ENCODE measurements around the gene PNCK.
"Not testable (repeated sequence)": the region's sequence is repeated elsewhere in the genome, so short reads cannot be mapped to it uniquely, and the experiment has no call there.

The PNCK gene
- 0.13 to 0.62 reads per million in 2 donors for total RNA-seq

GRCh38 chrX:153673428-153674218, at the start of gene PNCK:
Gene PNCK, minus strand, starts transcription at chrX:153673813. Its CDS starts 737 bp downstream, at chrX:153673076.
- DNase-seq, result no peak

GRCh38 chrX:153722704-153723350, 49.2 kb upstream of the PNCK start:
- DNase-seq, result no peak

- DNase-seq, result no peak
Observed at GRCh38 chrX:153719701-153720100, 46.1 kb upstream of the PNCK start.

- no peak for DNase-seq
Observed at GRCh38 chrX:153719238-153719637, 45.6 kb upstream of the PNCK start.

- no peak for DNase-seq
Observed at GRCh38 chrX:153717445-153717844, 43.8 kb upstream of the PNCK start.

GRCh38 chrX:153714256-153714655, 40.6 kb upstream of the PNCK start:
- no peak for DNase-seq

- no peak for DNase-seq
Observed at GRCh38 chrX:153709726-153710674, 36.4 kb upstream of the PNCK start.

GRCh38 chrX:153708415-153708814, 34.8 kb upstream of the PNCK start:
- DNase-seq, result peak in 2 of 5 experiments; percentile 7 to 38

- no peak for DNase-seq
Observed at GRCh38 chrX:153707406-153707805, 33.8 kb upstream of the PNCK start.

GRCh38 chrX:153706799-153707198, 33.2 kb upstream of the PNCK start:
- DNase-seq, result no peak

- not testable (repeated sequence) for DNase-seq
Observed at GRCh38 chrX:153705403-153706060, 31.9 kb upstream of the PNCK start.

GRCh38 chrX:153704631-153705402, 31.2 kb upstream of the PNCK start:
- not testable (repeated sequence) for DNase-seq

- no peak for DNase-seq
Observed at GRCh38 chrX:153704021-153704526, 30.5 kb upstream of the PNCK start.

GRCh38 chrX:153703036-153703370, 29.4 kb upstream of the PNCK start:
- no peak for DNase-seq

- no peak for DNase-seq
Observed at GRCh38 chrX:153702336-153703035, 28.9 kb upstream of the PNCK start.

- DNase-seq, result no peak
Observed at GRCh38 chrX:153701706-153702105, 28.1 kb upstream of the PNCK start.

- DNase-seq, result no peak
Observed at GRCh38 chrX:153700967-153701366, 27.4 kb upstream of the PNCK start.

GRCh38 chrX:153700376-153700945, 26.8 kb upstream of the PNCK start:
- DNase-seq, result no peak

GRCh38 chrX:153699784-153700371, 26.3 kb upstream of the PNCK start:
- DNase-seq, result not testable (repeated sequence)

- DNase-seq, result not testable (repeated sequence)
Observed at GRCh38 chrX:153699210-153699783, 25.7 kb upstream of the PNCK start.
